ENCODE measurements around the gene PFKM.

Gene PFKM

DNA sequence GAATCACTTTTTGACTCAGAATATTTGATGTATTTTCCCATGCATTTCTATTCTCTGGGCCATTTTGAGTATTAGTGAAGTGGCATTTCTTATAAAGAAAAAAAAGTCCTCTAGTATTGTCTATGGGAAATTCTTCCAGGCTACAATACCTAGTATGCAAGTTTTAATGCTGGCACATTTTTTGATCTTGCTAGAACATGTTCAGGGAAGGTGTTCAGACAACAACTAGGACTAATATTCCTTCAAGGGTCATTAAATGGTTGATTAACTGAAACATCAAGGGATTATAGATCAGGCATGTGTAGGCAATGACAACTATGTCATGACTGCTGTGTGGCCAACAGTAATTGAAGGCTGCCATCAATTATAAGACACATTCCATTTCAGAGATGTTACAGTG, 71.9 kb downstream of the PFKM start:
- DNase-seq: no peak

DNA sequence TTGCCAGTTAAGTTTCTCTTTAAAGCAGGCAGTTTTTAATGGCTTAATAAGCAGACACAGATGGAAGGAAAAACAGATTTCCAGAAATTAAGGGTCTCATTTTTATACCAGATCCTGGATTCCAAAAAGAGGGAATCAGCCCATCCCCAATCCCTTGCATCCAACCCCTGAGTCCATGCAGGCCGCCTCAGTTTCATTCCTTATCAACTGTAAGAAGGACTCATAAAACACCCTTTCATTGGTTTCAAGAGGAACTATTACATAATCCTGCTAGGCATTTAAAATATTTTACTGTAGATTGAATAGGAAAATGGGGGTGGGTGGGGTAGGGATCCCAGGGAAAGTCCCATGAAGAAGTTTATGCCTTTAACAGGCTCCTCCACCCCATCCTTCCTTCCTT, 73.7 kb downstream of the PFKM start:
- DNase-seq: no peak

DNA sequence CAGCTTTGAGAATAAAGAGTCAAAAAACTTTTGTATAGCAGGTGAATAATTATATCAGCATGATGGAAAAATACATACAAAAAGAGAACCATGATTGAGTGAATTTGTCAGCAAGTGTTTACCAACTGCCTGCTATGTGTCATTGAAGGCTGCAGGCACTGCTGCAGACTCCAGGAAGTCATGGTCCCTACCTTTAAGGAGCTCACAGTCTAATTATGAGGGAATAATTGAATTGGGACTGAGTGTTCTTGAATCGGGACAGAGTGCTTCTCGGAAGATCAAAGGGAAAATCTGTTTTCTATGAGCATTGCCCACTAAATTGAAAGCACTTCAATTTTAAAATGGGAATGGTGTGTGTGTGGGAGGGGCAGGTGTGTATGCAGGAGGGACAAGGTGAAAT, 74.5 kb downstream of the PFKM start:
- no peak for DNase-seq

DNA sequence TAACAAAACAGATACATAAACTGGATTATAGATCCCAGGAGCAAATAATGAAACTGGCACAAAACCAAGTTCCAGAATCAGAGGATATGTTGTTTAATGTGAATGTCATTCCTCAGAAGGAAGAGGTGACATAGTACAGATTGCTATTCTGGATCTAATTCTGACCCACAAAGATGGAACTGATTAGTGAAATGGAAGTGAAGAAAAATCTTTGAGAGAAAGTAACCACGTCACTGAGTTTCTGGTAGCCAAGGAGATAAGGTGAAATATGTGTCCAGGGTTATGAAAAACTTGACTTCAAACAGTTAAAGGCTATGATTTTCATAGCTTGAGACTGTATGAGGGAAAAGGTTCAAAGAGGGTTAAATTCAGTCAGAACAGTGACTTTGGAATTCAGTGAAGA, 75.6 kb downstream of the PFKM start:
- no peak for DNase-seq

Measured in cerebellar nuclear complex (tissue), 1 donor.